HG03103 (cell line): ENCODE results near the gene RGS12.

Experiments used
- ATAC-seq: cut with Tn5 transposase; IDR thresholded peaks from one replicate; pipeline ENCODE4 v1.9.1; 2021; ENCODE audit warnings: low read depth; ENCODE audit not compliant: unreplicated experiment

Gene RGS12

GRCh38 chr4:3324093-3324815 lies 31.4 kb downstream of the RGS12 start:
- ATAC-seq, result no peak

- no peak for ATAC-seq
Measured at GRCh38 chr4:3328814-3329663, 36.2 kb downstream of the RGS12 start.

GRCh38 chr4:3329887-3330286 lies 37.1 kb downstream of the RGS12 start:
- no peak for ATAC-seq

- no peak for ATAC-seq
Measured at GRCh38 chr4:3330707-3331106, 37.9 kb downstream of the RGS12 start.

- ATAC-seq, result no peak
Measured at GRCh38 chr4:3331511-3332394, 38.9 kb downstream of the RGS12 start.

GRCh38 chr4:3332498-3332897 lies 39.7 kb downstream of the RGS12 start:
- no peak for ATAC-seq

- no peak for ATAC-seq
Measured at GRCh38 chr4:3334316-3334715, 41.5 kb downstream of the RGS12 start.

- ATAC-seq, result no peak
Measured at GRCh38 chr4:3335385-3335784, 42.6 kb downstream of the RGS12 start.

- no peak for ATAC-seq
Measured at GRCh38 chr4:3335982-3336381, 43.2 kb downstream of the RGS12 start.

GRCh38 chr4:3336382-3337356 lies 43.8 kb downstream of the RGS12 start:
- ATAC-seq, result no peak

GRCh38 chr4:3337357-3337732 lies 44.5 kb downstream of the RGS12 start:
- no peak for ATAC-seq

- ATAC-seq, result no peak
Measured at GRCh38 chr4:3337811-3338210, 45.0 kb downstream of the RGS12 start.

- no peak for ATAC-seq
Measured at GRCh38 chr4:3338321-3338838, 45.6 kb downstream of the RGS12 start.

GRCh38 chr4:3338976-3339531 lies 46.2 kb downstream of the RGS12 start:
- ATAC-seq, result no peak

- ATAC-seq, result no peak
Measured at GRCh38 chr4:3339577-3339976, 46.8 kb downstream of the RGS12 start.

- ATAC-seq, result no peak
Measured at GRCh38 chr4:3340038-3340699, 47.3 kb downstream of the RGS12 start.

GRCh38 chr4:3340700-3341083 lies 47.9 kb downstream of the RGS12 start:
- ATAC-seq, result no peak

GRCh38 chr4:3341760-3342159 lies 48.9 kb downstream of the RGS12 start:
- no peak for ATAC-seq
